Tibial artery (tissue), 4 donors: ENCODE data around the gene CDK4.

Source experiments
- DNase-seq, 2 donors: peaks; one replicate each; pipeline ENCODE4 v3.0.0-alpha.2; 2019
- H3K27ac ChIP-seq, 2 donors: fragments of 200-600 bp; sonication (generic) in 1 of 2; 1 replicate in 1 of 2; 2 replicates in 1 of 2; pipeline ENCODE4 v1.5.1; 2018 to 2019; ENCODE audit warnings: mild to moderate bottlenecking in 1 of 2
- H3K27me3 ChIP-seq, 2 donors: fragments of 200-600 bp; sonication (generic) in 1 of 2; one replicate each; pipeline versions ENCODE4 v1.5.1 to v1.6.0; 2016 to 2019
- H3K36me3 ChIP-seq, 3 donors: fragments of 200-600 bp; sonication (generic) in 2 of 3; one replicate each; pipeline ENCODE4 v1.5.1; 2016 to 2019; ENCODE audit warnings: mild to moderate bottlenecking in 2 of 3
- H3K4me1 ChIP-seq, 4 donors: fragments of 200-600 bp; sonication (generic) in 2 of 4; 1 replicate in 3 of 4; 2 replicates in 1 of 4; pipeline ENCODE4 v1.5.1; 2016 to 2019
- H3K4me3 ChIP-seq, 2 donors: fragments of 200-600 bp; sonication (generic) in 1 of 2; 1 replicate in 1 of 2; 2 replicates in 1 of 2; pipeline ENCODE4 v1.5.1; 2018 to 2019; ENCODE audit warnings: mild to moderate bottlenecking in 2 of 2
- H3K9me3 ChIP-seq, 3 donors: fragments of 200-600 bp; sonication (generic) in 1 of 3; one replicate each; pipeline ENCODE4 v1.5.1; 2016 to 2019
- intact Hi-C: fragments of 100-400 bp; cut with DNase I; formaldehyde crosslinking; loops from one replicate; pipeline ENCODE4 v1.15.0; 2023; ENCODE audit warnings: low total_unique reads
- TF ChIP-seq, protein P1 (sequence below), 2 experiments: fragments of 200-600 bp in 1 of 2; fragments of 450-650 bp in 1 of 2; IDR thresholded peaks; one replicate each; pipeline ENCODE4 v1.5.1; 2017 to 2019; ENCODE audit warnings: antibody characterized with exemption in 2 of 2, mild to moderate bottlenecking in 1 of 2, moderate library complexity in 1 of 2

CDK4 gene

DNA sequence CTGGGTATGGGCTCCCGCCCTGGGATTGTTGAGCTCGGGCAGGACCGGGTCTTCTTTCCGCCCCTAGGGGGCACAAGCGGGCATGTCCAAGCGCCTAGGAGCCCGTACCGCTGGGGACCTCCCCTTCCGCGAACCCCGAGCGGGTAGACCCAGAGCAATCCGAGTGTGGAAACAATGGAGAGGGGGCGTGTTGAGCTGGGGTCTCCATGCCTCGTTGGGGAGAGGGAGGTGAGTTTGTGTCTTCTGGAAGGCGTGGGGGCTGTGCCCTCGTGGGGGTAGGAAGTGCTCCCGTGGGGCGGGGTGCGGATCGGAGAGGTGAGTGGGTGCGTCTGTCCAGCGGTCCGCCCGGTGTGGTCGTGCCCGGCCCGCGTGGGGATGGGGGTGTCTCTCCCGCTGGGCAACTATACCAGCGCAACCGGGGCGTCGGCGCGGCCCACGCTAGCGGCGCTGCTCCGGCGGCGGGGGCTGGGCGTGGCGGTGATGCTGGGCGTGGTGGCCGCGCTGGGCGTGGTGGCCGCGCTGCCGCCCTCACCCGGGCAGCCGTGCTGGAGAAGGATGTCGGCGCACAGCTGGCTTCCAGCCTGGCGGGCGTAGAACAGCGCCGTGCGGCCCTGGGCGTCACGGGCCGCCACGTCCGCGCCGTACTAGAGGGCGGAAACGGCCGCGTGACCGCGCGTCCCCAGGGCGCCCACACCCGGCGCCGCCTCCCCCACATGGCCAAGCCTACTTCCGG lies 25.8 kb downstream of the CDK4 start:
- intact Hi-C loops: loop anchor here (10.0 kb wide), 1 partner anchor 178 kb away; no protein-coding TSS in a partner anchor
- peaks cover 0 to 28% of the 10 kb centered on the region in 2 donors for H3K27me3 ChIP-seq
- H3K27ac ChIP-seq: peak overlapping the region; percentile 65 to 73
- H3K9me3 ChIP-seq: no peaks in the 10 kb centered on the region
- peaks cover 0 to 19% (median 15%) of the 10 kb centered on the region in 4 donors for H3K4me1 ChIP-seq
- peaks cover 0 to 9% (median 4%) of the 10 kb centered on the region in 3 donors for H3K36me3 ChIP-seq
- H3K4me3 ChIP-seq: peak overlapping the region; percentile 62 to 86
- DNase-seq: peak; percentile 68 to 86
- TF ChIP-seq, protein P1, sequence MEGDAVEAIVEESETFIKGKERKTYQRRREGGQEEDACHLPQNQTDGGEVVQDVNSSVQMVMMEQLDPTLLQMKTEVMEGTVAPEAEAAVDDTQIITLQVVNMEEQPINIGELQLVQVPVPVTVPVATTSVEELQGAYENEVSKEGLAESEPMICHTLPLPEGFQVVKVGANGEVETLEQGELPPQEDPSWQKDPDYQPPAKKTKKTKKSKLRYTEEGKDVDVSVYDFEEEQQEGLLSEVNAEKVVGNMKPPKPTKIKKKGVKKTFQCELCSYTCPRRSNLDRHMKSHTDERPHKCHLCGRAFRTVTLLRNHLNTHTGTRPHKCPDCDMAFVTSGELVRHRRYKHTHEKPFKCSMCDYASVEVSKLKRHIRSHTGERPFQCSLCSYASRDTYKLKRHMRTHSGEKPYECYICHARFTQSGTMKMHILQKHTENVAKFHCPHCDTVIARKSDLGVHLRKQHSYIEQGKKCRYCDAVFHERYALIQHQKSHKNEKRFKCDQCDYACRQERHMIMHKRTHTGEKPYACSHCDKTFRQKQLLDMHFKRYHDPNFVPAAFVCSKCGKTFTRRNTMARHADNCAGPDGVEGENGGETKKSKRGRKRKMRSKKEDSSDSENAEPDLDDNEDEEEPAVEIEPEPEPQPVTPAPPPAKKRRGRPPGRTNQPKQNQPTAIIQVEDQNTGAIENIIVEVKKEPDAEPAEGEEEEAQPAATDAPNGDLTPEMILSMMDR (IDR thresholded peaks at IDR 0.05): peak; percentile 65 to 73

DNA sequence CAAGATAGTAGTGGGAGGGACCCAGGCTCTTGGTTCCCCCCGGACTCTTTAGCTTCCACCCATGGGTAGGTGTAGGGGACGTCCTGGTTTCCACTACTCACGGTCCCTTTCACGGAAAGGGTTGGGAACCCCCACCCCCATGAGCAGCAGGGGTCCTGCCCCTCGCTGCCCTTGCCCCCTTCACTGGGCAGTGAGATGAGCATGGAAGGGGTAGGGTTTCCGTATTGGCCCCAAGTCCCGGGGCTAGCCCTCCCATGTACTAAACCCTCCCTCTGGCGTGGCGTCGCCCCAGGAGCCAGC lies 26.3 kb downstream of the CDK4 start:
- H3K4me3 ChIP-seq: peak overlapping the region; percentile 62 to 86
- intact Hi-C loops: loop anchor here (10.0 kb wide), 1 partner anchor 179 kb away; no protein-coding TSS in a partner anchor
- peaks cover 0 to 28% of the 10 kb centered on the region in 2 donors for H3K27me3 ChIP-seq

DNA sequence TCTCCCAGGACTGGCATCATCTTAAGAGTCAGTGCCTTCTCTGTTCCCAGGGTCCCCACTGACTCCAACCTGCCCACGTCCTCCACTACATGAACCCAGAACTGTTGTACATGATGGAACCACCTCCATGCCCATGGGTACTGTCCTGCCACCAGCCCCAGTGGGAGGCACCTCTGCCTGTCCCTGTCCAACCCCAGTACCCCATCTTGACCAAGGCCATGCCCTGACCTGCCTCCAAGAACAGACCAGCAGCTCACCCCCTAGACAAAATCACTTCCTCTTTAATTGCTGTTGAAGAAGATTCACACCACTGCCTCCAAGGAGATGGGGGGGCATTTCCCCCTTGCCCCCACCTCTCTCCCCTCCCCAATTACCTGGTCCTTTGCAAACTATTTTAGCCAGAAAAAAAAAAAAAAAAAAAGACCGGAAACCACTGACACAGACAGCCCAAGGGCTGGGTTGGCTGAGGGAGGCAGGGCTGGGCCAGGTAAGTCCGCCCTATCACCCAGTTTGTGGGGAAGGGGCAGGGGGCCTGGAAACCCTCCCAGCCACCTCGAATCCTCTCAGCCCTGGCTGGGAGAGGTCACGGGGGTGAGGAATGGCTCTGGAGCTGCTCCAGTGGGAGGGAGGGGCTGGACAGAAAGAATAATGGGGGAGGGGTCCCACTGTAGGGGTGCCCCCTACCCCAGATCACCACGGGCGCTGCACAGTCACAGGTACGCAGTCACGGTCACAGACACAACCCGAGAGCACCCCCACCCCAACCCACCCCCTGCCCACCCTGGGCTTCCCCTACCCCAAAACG lies 27.0 kb downstream of the CDK4 start:
- Histone ChIP-seq H3K4me3 (no peak overlapping the region), H3K27me3 (peaks cover 0 to 28% of the 10 kb centered on the region in 2 donors), H3K9me3 (no peaks in the 10 kb centered on the region), H3K4me1 (peaks cover 0 to 19% (median 15%) of the 10 kb centered on the region in 4 donors), H3K36me3 (peaks cover 7 to 21% (median 16%) of the 10 kb centered on the region in 3 donors), H3K27ac (no peak overlapping the region)
- no peak for DNase-seq
- TF ChIP-seq, protein P1 (IDR thresholded peaks at IDR 0.05): no peak
- intact Hi-C loops: loop anchor here (10.0 kb wide), 1 partner anchor 180 kb away; no protein-coding TSS in a partner anchor

More for the DNA sequence above, 26.3 kb downstream of the CDK4 start:
- H3K27ac ChIP-seq: peak overlapping the region in 1 of 2 donors; percentile 65
- H3K36me3 ChIP-seq: peaks cover under 1 to 15% (median 9%) of the 10 kb centered on the region in 3 donors
- H3K4me1 ChIP-seq: peaks cover 0 to 19% (median 15%) of the 10 kb centered on the region in 4 donors
- H3K9me3 ChIP-seq: no peaks in the 10 kb centered on the region
- TF ChIP-seq, protein P1 (IDR thresholded peaks at IDR 0.05): no peak
- DNase-seq: no peak

DNA sequence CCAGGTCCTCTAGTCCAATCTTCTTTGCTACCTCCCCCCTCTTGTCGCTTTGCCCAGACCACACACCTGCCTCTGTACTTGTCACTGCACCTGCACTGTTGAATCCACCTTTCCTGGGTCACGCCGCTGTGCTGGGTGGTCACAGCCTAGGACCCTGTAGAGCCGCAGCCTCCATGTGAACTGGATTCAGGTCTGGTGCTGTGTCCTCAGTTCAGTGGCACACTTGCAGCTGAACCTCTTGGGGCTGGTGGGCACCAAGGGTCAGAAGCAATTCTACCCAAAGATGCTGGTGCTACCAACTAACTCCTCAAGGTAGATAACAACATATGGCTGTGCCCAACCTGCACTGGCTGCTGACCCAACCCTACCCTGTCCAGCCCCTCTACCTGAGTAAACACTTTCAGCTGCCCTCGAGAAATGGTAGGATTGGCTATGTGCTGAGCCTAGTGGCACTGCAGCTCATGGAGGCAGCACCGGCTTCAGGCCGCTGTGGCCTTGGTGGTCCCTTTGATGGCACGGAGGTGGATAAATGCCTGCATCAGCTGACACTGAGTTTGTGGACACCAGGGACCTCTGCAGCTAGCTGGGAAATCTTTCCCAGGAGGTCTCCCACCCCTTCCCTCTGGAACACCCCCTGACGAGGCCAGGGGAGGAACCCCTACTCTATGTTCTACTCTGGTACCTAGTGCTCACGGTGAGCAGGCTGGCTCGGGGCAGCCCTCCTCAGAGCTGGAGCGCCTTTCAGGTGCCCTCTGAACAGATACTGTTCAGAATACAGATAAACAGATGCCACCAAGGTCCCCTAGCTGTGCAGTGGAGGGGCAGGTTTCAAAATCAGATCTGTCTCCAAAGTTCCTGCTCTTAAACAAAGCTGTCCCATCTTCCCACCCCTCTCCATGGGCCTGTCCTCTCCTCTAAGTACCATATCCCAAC lies 27.8 kb downstream of the CDK4 start:
- Histone ChIP-seq H3K4me3 (no peak overlapping the region), H3K27me3 (peaks cover 0 to 28% of the 10 kb centered on the region in 2 donors), H3K9me3 (no peaks in the 10 kb centered on the region), H3K36me3 (peaks cover 16 to 30% (median 25%) of the 10 kb centered on the region in 3 donors), H3K27ac (no peak overlapping the region), H3K4me1 (peaks cover 0 to 19% (median 15%) of the 10 kb centered on the region in 4 donors)
- DNase-seq: no peak
- intact Hi-C loops: loop anchor here (10.0 kb wide), 1 partner anchor 181 kb away; no protein-coding TSS in a partner anchor
- TF ChIP-seq, protein P1 (IDR thresholded peaks at IDR 0.05): no peak

DNA sequence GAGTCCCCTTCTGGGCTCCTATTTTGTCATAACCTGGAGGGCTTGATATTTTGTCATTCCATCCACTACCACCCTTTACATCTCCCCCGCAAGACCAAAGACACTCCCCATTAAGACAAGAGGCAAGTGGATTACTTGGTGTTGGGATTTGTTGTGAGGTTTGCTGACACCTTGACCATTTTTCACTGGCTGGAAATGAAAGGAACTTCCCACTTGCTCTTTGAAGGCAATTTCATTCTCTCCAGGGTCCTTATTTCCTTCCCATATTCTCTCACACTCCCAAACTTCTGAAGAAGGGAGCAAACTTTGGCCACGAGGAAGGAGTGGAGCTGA lies 28.5 kb downstream of the CDK4 start:
- TF ChIP-seq, protein P1 (IDR thresholded peaks at IDR 0.05): no peak
- peaks cover 0 to 19% (median 15%) of the 10 kb centered on the region in 4 donors for H3K4me1 ChIP-seq
- intact Hi-C loops: loop anchor here (10.0 kb wide), 1 partner anchor 181 kb away; no protein-coding TSS in a partner anchor
- peaks cover 22 to 37% (median 32%) of the 10 kb centered on the region in 3 donors for H3K36me3 ChIP-seq
- no peak overlapping the region for H3K27ac ChIP-seq
- peaks cover 0 to 28% of the 10 kb centered on the region in 2 donors for H3K27me3 ChIP-seq
- no peak for DNase-seq
- no peak overlapping the region for H3K4me3 ChIP-seq
- H3K9me3 ChIP-seq: no peaks in the 10 kb centered on the region
